Thyroid gland (tissue), 4 donors: ENCODE data around the gene CNGA3.

Experiments used
- CTCF ChIP-seq, 6 experiments: fragments of 200-600 bp in 3 of 6; fragments of 450-650 bp in 3 of 6; sonication (generic) in 3 of 6; IDR thresholded peaks; one replicate each; pipeline ENCODE4 v1.5.1; 2016 to 2019; ENCODE audit warnings: antibody characterized with exemption in 6 of 6, mild to moderate bottlenecking in 2 of 6, inconsistent platforms in 1 of 6, moderate library complexity in 1 of 6
- POLR2A ChIP-seq, 2 donors: fragments of 450-650 bp; IDR thresholded peaks; one replicate each; pipeline ENCODE4 v1.6.1; 2017; ENCODE audit warnings: antibody characterized with exemption in 2 of 2, mild to moderate bottlenecking in 2 of 2, moderate library complexity in 1 of 2

- TF ChIP-seq CTCF (IDR thresholded peaks at IDR 0.05) (no peak), POLR2A (IDR thresholded peaks at IDR 0.05) (no peak)
Observed at GRCh38 chr2:98422449-98422848, 76.2 kb downstream of the CNGA3 start.
